ENCODE measurements around the gene DGKD. TPM values are rescaled to one million over a fixed set of nuclear protein-coding genes. Genes with fewer than 3 reads are reported as not detected.

DGKD gene
- total RNA-seq, 6 donors from 2014 or later = 50.0 to 141 (median 75.6) TPM

- TF ChIP-seq CTCF (IDR thresholded peaks at IDR 0.05) (no peak), POLR2AphosphoS5 (IDR thresholded peaks at IDR 0.05) (no peak), EP300 (IDR thresholded peaks at IDR 0.05) (no peak), POLR2A (IDR thresholded peaks at IDR 0.05) (no peak)
- DNase-seq = no peak
- Histone ChIP-seq H3K27ac (no peak overlapping the region), H3K4me3 (no peak overlapping the region), H3K27me3 (no peaks in the 10 kb centered on the region), H3K36me3 (peaks cover 3 to 59% (median 8%) of the 10 kb centered on the region in 4 donors), H3K9me3 (peaks cover 0 to 4% (median 0%) of the 10 kb centered on the region in 4 donors), H3K4me1 (no peaks in the 10 kb centered on the region)
- no peak for ATAC-seq (ENCODE audit: low FRiP score in 2 of 2)
- 78 to 83% methylated on average over 2 of the region's 2 CpGs for WGBS, 2 donors
Measured at GRCh38 chr2:233497692-233498091, 143.4 kb downstream of the DGKD start.

GRCh38 chr2:233498126-233498525 lies 143.8 kb downstream of the DGKD start:
- 95% methylated on average over 2 of the region's 2 CpGs for WGBS, 2 donors
- peaks cover 0 to 59% (median 6%) of the 10 kb centered on the region in 4 donors for H3K36me3 ChIP-seq

GRCh38 chr2:233499928-233500327 lies 145.6 kb downstream of the DGKD start:
- 74 to 86% methylated on average over 2 of the region's 2 CpGs for WGBS, 2 donors
- no peaks in the 10 kb centered on the region for H3K4me1 ChIP-seq
- ATAC-seq (ENCODE audit: low FRiP score in 2 of 2) = no peak
- TF ChIP-seq POLR2AphosphoS5 (IDR thresholded peaks at IDR 0.05) (no peak), POLR2A (IDR thresholded peaks at IDR 0.05) (no peak), CTCF (IDR thresholded peaks at IDR 0.05) (no peak), EP300 (IDR thresholded peaks at IDR 0.05) (no peak)
- peaks cover 6 to 20% (median 11%) of the 10 kb centered on the region in 4 donors for H3K9me3 ChIP-seq
- no peak overlapping the region for H3K4me3 ChIP-seq
- no peaks in the 10 kb centered on the region for H3K27me3 ChIP-seq
- no peak for DNase-seq
- peaks cover 0 to 60% (median 6%) of the 10 kb centered on the region in 4 donors for H3K36me3 ChIP-seq
- H3K27ac ChIP-seq = no peak overlapping the region

More at GRCh38 chr2:233498126-233498525, 143.8 kb downstream of the DGKD start:
- no peaks in the 10 kb centered on the region for H3K27me3 ChIP-seq
- no peaks in the 10 kb centered on the region for H3K4me1 ChIP-seq
- peaks cover under 1 to 8% (median 2%) of the 10 kb centered on the region in 4 donors for H3K9me3 ChIP-seq
- no peak overlapping the region for H3K27ac ChIP-seq
- no peak for TF ChIP-seq POLR2AphosphoS5 (IDR thresholded peaks at IDR 0.05)
- no peak for TF ChIP-seq CTCF (IDR thresholded peaks at IDR 0.05)
- no peak for TF ChIP-seq EP300 (IDR thresholded peaks at IDR 0.05)
- no peak for TF ChIP-seq POLR2A (IDR thresholded peaks at IDR 0.05)
- ATAC-seq (ENCODE audit: low FRiP score in 2 of 2) (no peak), DNase-seq (no peak)
- H3K4me3 ChIP-seq = no peak overlapping the region

- no peak for DNase-seq
- Histone ChIP-seq H3K4me1 (no peaks in the 10 kb centered on the region), H3K4me3 (no peak overlapping the region), H3K27me3 (no peaks in the 10 kb centered on the region), H3K9me3 (peaks cover 6 to 20% (median 11%) of the 10 kb centered on the region in 4 donors), H3K27ac (no peak overlapping the region), H3K36me3 (peaks cover 0 to 59% (median 4%) of the 10 kb centered on the region in 4 donors)
- WGBS, 2 donors = 90 to 95% methylated on average over 3 of the region's 3 CpGs
- no peak for ATAC-seq (ENCODE audit: low FRiP score in 2 of 2)
- TF ChIP-seq EP300 (IDR thresholded peaks at IDR 0.05) (no peak), POLR2A (IDR thresholded peaks at IDR 0.05) (no peak), CTCF (IDR thresholded peaks at IDR 0.05) (no peak), POLR2AphosphoS5 (IDR thresholded peaks at IDR 0.05) (no peak)
Measured at GRCh38 chr2:233501198-233502076, 147.1 kb downstream of the DGKD start.
